Measurements from ENCODE around the gene ABHD3. TPM values are rescaled to one million over a fixed set of nuclear protein-coding genes. Genes with fewer than 3 reads are reported as not detected.
"Not testable (repeated sequence)": the region's sequence is repeated elsewhere in the genome, so short reads cannot be mapped to it uniquely, and the experiment has no call there.

Gene ABHD3
- total RNA-seq, 1 donor: 27.3 TPM

DNA sequence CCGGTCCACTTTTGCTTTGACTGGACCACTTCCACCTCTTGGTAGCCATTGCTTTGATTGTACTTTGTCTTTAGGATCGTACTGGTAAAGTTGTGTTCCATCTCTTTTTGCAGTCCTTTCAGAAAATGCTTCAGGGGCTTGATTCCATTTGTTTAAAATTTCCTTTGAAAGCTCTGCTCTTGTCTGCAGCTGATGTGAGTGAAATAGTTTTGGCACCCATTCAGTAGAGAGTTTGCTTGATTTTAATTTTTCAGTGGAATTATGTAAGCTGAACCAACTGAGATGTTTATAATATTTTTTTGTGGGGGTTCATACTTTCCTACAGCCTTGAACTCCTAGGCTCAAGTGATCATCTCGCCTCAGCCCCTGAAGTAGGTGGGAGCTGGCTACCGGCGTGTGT is 28.4 kb upstream of the ABHD3 start:
- H3K4me3 ChIP-seq (ENCODE audit: low read length): no peak overlapping the region
- no peaks in the 10 kb centered on the region for H3K4me1 ChIP-seq (ENCODE audit: insufficient read depth, low read length)
- no peaks in the 10 kb centered on the region for H3K9me3 ChIP-seq (ENCODE audit: low read depth, low read length)
- no peaks in the 10 kb centered on the region for H3K27me3 ChIP-seq (ENCODE audit: insufficient read depth, low read length)

DNA sequence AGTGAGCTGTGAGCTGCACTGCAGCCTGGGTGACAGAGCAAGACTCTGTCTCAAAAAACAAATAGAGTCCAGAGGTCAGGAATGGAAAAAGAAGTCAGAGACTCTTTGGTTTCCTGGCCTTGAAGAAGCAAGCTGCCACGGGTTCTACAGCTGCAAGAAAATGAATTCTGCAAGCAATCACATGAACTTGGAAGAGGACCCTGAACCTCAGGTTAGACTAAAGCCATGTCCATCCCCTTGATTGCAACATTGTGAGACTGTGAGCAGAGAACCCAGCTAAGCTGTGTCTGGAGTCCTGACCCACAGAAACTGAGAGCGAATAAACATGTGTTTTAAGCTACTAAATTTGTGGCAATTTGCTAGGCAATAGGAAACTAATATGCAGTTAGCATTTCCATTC is 23.1 kb upstream of the ABHD3 start:
- Histone ChIP-seq H3K4me1 (ENCODE audit: insufficient read depth, low read length) (no peaks in the 10 kb centered on the region), H3K9me3 (ENCODE audit: low read depth, low read length) (no peaks in the 10 kb centered on the region), H3K4me3 (ENCODE audit: low read length) (no peak overlapping the region), H3K27me3 (ENCODE audit: insufficient read depth, low read length) (no peaks in the 10 kb centered on the region)

DNA sequence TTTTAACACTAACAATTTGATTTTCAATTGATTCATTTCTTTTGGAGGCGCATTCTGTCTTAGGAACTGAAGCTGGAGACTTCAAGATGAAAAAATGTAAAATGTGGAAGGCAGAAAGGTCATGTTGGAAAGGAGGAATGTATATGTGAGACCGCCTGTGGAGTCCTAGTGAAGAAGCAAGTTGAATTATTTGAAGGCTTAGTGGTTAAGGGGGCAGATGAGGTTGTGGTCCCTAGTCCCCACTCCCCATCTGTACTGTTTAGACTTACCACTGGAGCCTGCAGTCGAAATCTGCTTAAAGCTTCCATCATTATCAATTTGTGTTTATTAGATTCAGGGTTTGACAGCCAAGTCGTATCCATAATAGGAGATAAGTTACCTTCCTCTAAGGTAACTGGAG is 20.6 kb upstream of the ABHD3 start:
- Histone ChIP-seq H3K4me3 (ENCODE audit: low read length) (no peak overlapping the region), H3K4me1 (ENCODE audit: insufficient read depth, low read length) (no peaks in the 10 kb centered on the region), H3K27me3 (ENCODE audit: insufficient read depth, low read length) (no peaks in the 10 kb centered on the region), H3K9me3 (ENCODE audit: low read depth, low read length) (no peaks in the 10 kb centered on the region)

DNA sequence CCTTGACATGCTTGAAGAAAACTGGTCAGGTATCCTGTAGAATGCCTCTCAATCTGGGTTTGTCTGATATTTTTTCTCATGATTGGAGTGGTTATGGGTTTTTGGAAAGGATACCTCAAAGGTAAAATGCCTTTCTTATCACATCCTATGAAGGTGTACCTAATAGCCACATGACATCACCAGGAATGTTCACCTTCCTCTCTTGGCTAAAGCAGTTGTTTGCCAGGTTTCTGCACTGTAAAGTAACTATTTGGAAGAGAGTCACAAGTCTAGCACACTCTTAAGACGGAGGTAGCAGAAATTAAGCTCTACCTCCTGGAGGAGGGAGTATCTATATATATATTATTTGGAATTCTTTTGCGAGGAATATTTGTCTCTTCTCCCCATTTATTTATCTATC is 18.1 kb upstream of the ABHD3 start:
- H3K9me3 ChIP-seq (ENCODE audit: low read depth, low read length): no peaks in the 10 kb centered on the region
- no peaks in the 10 kb centered on the region for H3K4me1 ChIP-seq (ENCODE audit: insufficient read depth, low read length)
- no peak overlapping the region for H3K4me3 ChIP-seq (ENCODE audit: low read length)
- no peaks in the 10 kb centered on the region for H3K27me3 ChIP-seq (ENCODE audit: insufficient read depth, low read length)

DNA sequence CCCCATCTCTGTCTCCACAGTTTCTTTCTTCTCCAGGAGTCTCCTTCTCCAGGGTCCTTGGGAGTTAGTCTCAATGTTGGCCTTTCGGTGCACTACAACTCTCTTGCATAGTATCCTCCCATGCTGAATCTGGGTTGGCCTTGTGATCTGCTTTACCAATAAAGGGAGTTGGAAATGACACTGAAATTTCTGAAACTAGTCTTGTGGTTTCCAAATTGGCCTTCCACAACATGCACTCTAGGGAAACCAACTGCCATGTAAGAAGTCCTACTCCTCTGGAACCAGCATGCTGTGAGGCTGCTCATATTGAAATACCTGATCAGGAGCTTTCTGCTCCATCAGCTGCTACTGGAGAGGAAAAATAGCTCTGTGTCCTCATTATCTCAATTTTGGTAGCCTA is 9.9 kb upstream of the ABHD3 start:
- H3K9me3 ChIP-seq (ENCODE audit: low read depth, low read length): no peaks in the 10 kb centered on the region
- no peaks in the 10 kb centered on the region for H3K27me3 ChIP-seq (ENCODE audit: insufficient read depth, low read length)

DNA sequence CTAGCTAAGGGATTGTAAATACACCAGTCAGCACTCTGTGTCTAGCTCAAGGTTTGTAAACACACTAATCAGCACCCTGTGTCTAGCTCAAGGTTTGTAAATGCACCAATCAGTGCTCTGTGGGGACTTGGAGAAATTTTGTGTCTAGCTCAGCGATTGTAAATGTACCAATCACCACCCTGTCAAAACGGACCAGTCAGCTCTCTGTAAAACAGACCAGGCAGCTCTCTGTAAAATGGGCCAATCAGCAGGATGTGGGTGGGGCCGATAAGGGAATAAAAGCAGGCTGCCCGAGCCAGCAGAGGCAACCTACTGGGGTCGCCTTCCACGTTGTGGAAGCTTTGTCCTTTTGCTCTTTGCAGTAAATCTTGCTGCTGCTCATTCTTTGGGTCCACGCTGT is 2.6 kb upstream of the ABHD3 start:
- H3K9me3 ChIP-seq (ENCODE audit: low read depth, low read length); H3K27me3 ChIP-seq (ENCODE audit: insufficient read depth, low read length); H3K4me3 ChIP-seq (ENCODE audit: low read length): not testable (repeated sequence)
- H3K4me1 ChIP-seq (ENCODE audit: insufficient read depth, low read length): peaks cover 23% of the 10 kb centered on the region

More for the DNA sequence above, 9.9 kb upstream of the ABHD3 start:
- Histone ChIP-seq H3K4me1 (ENCODE audit: insufficient read depth, low read length) (no peaks in the 10 kb centered on the region), H3K4me3 (ENCODE audit: low read length) (no peak overlapping the region)

DNA sequence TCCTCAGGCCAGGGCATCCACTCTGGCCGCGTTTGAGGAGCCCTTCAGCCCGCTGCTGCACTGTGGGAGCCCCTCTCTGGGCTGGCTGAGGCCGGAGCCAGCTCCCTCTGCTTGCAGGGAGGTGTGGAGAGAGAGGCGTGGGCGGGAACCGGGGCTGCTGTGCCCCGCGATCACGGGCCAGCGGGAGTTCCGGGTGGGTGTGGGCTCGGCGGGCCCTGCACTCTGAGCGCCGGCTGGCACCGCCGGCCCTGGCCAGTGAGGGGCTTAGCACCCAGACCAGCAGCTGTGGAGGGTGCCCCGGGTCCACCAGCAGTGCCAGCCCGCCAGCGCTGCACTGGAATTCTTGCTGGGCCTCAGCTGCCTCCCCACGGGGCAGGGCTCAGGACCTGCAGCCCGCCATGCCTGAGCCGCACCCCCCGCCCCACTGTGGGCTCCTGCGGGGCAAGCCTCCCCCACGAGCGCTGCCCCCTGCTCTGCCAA is 1.9 kb upstream of the ABHD3 start:
- Histone ChIP-seq H3K9me3 (ENCODE audit: low read depth, low read length) (no peaks in the 10 kb centered on the region), H3K4me1 (ENCODE audit: insufficient read depth, low read length) (peaks cover 24% of the 10 kb centered on the region), H3K27me3 (ENCODE audit: insufficient read depth, low read length) (no peaks in the 10 kb centered on the region), H3K4me3 (ENCODE audit: low read length) (no peak overlapping the region)

DNA sequence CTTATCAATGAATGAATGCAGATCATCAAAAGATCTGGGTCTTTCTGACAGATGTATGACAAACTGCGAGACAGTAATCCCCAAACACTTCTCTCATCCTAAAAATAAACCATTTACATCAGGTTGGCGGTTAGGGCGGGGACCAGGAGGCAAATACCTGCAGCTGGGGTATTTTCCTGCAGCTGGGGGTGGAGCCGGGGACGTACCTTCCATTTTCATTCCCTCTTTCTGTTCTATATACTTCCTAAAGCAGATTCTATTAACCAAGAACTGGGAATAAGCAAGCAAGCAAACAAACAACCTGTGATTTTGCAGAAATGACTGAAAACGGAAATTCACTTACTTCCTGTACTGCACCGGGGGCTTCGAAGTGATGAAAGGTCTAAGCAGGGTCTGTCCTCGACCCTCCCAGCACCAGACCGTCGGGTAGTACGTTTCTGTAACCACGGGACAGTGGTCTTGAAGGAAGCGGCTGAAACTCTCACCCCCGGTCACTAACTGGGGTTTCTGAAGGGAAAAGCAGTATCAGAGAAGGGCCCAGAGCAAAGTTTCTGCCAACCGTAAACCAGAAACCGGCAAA is 1.2 kb downstream of the ABHD3 start:
- H3K4me1 ChIP-seq (ENCODE audit: insufficient read depth, low read length): peaks cover 37% of the 10 kb centered on the region
- H3K27me3 ChIP-seq (ENCODE audit: insufficient read depth, low read length): no peaks in the 10 kb centered on the region
- peak overlapping the region; percentile 94 for H3K4me3 ChIP-seq (ENCODE audit: low read length)
- no peaks in the 10 kb centered on the region for H3K9me3 ChIP-seq (ENCODE audit: low read depth, low read length)

DNA sequence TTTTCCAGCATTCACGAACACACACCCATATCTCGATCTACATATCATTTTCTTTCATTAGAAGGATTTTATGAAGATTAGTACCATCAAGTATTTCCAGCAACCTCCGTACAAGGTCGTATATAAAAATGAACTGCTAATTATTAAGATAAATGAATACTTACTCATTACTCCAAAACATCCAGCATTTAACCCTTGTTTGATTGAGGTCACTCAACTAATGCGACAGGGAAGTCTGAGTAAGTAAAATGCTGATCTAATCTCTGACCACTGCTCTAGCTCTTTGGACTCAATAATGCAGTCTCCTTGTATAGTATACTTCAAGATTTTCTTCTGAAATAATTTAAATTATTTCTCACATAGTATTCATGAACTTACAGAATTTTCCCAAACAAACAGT is 2.0 kb downstream of the ABHD3 start:
- Histone ChIP-seq H3K9me3 (ENCODE audit: low read depth, low read length) (no peaks in the 10 kb centered on the region), H3K4me1 (ENCODE audit: insufficient read depth, low read length) (peaks cover 37% of the 10 kb centered on the region), H3K4me3 (ENCODE audit: low read length) (peak overlapping the region; percentile 94), H3K27me3 (ENCODE audit: insufficient read depth, low read length) (no peaks in the 10 kb centered on the region)

DNA sequence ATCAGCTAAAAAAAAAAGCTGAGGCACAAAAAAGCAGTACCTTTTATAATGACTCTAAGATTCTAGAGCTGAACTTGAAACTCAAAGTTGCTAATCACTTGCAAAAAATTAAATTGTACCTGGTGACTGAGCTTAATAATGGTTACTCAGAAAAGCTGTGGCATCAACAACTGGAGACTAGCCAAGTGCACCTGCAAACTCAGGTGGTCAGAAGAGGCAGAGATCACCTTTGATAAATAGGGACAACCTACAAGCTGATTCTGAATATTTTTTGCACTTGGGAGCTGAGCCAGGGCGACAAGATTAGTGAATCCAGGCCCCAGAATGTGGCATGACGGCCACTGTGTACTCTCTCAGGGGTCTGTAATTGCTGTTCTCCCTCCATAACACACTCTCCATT is 3.0 kb downstream of the ABHD3 start:
- Histone ChIP-seq H3K4me1 (ENCODE audit: insufficient read depth, low read length) (peaks cover 37% of the 10 kb centered on the region), H3K9me3 (ENCODE audit: low read depth, low read length) (no peaks in the 10 kb centered on the region), H3K4me3 (ENCODE audit: low read length) (no peak overlapping the region), H3K27me3 (ENCODE audit: insufficient read depth, low read length) (no peaks in the 10 kb centered on the region)

DNA sequence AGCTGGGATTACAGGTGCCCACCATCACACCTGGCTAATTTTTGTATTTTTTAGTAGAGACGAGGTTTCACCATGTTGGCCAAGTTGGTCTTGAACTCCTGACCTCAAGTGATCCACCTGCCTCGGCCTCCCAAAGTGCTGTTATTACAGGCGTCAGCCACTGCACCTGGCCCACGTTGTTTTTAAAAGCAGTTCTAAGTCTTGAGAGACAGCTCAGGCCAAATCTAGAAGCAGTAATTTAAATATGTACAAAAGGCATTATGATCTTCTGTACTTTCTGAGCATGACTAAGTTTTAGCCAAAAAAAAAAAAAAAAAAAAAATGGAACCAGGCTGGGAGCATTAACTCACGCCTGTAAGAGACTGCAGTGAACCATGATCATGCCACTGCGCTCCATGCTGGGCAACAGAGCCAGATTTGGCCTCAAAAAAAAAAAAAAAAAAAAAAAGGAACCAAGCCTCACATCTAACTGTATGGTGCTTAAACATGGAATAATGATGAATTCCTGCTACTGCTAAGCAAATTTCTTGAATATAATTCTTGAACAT is 4.0 kb downstream of the ABHD3 start:
- no peaks in the 10 kb centered on the region for H3K27me3 ChIP-seq (ENCODE audit: insufficient read depth, low read length)
- peaks cover 35% of the 10 kb centered on the region for H3K4me1 ChIP-seq (ENCODE audit: insufficient read depth, low read length)
- no peak overlapping the region for H3K4me3 ChIP-seq (ENCODE audit: low read length)
- H3K9me3 ChIP-seq (ENCODE audit: low read depth, low read length): no peaks in the 10 kb centered on the region

DNA sequence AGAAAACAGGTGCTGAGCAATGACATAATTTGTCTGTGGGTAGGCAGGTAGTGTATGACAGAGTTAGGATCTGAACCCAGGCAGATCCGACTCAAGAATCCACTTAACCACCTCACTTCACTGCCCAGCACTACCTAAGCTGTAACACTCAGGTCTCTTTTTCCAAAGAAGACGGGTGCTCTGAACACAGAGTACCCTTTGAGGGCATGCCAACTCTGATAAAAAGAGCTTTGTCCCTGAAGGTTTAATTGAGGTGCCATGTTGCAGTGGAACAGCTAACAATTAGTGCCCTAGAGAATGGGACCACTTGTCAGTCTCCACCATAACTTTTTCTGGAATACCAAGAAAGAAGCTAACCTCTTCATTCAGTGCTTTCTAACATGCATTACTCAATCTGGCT is 11.3 kb downstream of the ABHD3 start:
- Histone ChIP-seq H3K4me1 (ENCODE audit: insufficient read depth, low read length) (peaks cover 6% of the 10 kb centered on the region), H3K27me3 (ENCODE audit: insufficient read depth, low read length) (no peaks in the 10 kb centered on the region), H3K9me3 (ENCODE audit: low read depth, low read length) (no peaks in the 10 kb centered on the region), H3K4me3 (ENCODE audit: low read length) (no peak overlapping the region)

DNA sequence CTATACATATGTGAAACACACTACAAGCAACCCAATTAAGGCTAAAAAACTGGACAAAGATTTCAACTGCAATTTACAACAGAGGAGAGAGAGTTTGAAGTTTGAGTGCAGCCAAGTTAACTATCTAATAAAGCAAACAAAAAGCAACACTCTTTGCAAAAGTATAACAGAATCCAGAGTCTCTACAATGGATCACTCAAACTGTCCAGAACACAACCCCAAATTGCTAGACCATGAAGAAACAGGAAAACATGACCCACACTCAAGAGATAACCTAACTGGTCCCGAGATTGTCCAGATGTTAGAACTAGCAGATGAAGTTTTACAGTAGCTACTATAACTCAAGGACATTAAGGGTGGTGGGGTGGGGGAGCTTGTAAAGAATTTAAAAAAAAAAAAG is 14.8 kb downstream of the ABHD3 start:
- Histone ChIP-seq H3K27me3 (ENCODE audit: insufficient read depth, low read length) (no peaks in the 10 kb centered on the region), H3K9me3 (ENCODE audit: low read depth, low read length) (no peaks in the 10 kb centered on the region), H3K4me3 (ENCODE audit: low read length) (no peak overlapping the region), H3K4me1 (ENCODE audit: insufficient read depth, low read length) (peaks cover 10% of the 10 kb centered on the region)

DNA sequence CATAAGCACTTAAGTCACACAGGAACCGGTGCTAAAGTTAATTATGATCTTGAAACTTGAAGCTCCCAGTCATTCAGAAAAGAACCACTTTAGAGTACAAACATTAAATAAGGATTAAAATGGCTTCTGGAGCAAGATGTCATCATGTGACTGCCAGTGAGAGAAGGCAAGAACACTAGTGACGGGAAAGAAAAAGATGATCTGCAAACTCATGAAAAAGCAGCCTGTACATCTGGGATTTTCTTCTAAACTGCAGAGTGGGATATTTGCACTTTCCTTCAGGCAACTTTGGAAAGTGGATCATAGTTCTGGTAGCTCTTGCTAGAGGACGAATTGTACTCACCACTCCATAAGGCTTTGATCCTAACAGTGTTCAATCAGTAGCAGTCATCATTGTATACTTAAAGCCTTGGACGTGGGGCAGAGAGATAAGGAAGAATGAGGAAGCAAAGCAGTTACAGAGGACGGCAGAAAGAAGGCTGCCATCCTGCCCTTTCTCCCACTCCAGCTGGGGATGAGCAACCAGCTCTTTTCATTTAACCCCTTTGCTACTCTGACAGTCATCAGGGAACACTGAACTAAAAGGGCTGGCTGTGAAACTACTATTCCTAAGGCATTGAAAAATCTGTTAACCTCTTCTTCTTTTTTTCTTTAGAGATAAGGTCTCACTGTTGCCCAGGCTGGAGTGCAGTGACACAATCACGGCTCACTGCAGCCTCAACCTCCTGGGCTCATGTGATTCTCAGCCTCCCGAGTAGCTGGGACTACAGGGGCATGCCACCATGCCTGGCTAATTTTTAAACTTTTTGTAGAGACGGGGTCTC is 18.1 kb downstream of the ABHD3 start:
- Histone ChIP-seq H3K27me3 (ENCODE audit: insufficient read depth, low read length) (no peaks in the 10 kb centered on the region), H3K9me3 (ENCODE audit: low read depth, low read length) (no peaks in the 10 kb centered on the region), H3K4me1 (ENCODE audit: insufficient read depth, low read length) (peaks cover 18% of the 10 kb centered on the region), H3K4me3 (ENCODE audit: low read length) (no peak overlapping the region)

DNA sequence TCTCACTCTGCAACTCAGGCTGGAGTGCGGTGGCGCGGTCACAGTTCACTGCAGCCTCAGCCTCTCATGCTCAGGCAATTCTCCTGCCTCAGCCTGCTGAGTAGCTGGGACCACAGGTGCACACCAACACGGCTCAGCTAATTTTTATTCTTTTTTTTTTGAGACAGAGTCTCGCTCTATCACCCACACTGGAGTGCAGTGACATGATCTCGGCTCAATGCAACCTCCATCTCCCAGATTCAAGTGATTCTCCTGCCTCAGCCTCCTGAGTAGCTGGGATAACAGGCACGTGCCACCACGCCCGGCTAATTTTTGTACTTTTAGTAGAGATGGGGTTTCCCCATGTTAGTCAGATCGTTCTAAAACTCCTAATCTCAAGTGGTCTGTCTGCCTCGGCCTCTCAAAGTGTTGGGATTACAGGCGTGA is 19.0 kb downstream of the ABHD3 start:
- H3K4me3 ChIP-seq (ENCODE audit: low read length); H3K9me3 ChIP-seq (ENCODE audit: low read depth, low read length); H3K27me3 ChIP-seq (ENCODE audit: insufficient read depth, low read length): not testable (repeated sequence)
- peaks cover 18% of the 10 kb centered on the region for H3K4me1 ChIP-seq (ENCODE audit: insufficient read depth, low read length)

DNA sequence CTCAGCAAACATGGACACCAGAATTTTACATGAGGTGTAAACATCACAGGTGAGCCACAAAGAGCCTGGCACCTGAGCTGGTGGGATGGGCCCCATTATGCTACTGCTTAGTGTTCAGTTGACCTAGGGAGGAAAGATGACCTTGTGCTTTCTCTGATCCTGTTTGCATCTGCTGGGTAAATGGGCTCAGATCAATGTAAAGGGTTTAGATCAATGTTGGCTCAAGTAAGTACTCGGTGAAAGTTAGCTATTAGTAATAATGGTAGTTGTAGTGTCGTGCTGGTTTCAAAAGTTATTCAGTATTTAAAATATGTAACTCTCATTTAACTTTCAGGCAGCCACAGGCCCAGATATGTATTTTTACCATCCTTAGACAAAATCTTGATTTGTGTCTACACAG is 19.8 kb downstream of the ABHD3 start:
- no peaks in the 10 kb centered on the region for H3K9me3 ChIP-seq (ENCODE audit: low read depth, low read length)
- no peak overlapping the region for H3K4me3 ChIP-seq (ENCODE audit: low read length)
- H3K4me1 ChIP-seq (ENCODE audit: insufficient read depth, low read length): peaks cover 18% of the 10 kb centered on the region
- no peaks in the 10 kb centered on the region for H3K27me3 ChIP-seq (ENCODE audit: insufficient read depth, low read length)

Data from mononuclear cell (primary cell).